ENCODE data around the gene RALGAPA2. TPM values are rescaled to one million over a fixed set of nuclear protein-coding genes. Genes with fewer than 3 reads are reported as not detected.

Gene RALGAPA2
- total RNA-seq, 1 donor from 2014 or later: 15.9 TPM

DNA sequence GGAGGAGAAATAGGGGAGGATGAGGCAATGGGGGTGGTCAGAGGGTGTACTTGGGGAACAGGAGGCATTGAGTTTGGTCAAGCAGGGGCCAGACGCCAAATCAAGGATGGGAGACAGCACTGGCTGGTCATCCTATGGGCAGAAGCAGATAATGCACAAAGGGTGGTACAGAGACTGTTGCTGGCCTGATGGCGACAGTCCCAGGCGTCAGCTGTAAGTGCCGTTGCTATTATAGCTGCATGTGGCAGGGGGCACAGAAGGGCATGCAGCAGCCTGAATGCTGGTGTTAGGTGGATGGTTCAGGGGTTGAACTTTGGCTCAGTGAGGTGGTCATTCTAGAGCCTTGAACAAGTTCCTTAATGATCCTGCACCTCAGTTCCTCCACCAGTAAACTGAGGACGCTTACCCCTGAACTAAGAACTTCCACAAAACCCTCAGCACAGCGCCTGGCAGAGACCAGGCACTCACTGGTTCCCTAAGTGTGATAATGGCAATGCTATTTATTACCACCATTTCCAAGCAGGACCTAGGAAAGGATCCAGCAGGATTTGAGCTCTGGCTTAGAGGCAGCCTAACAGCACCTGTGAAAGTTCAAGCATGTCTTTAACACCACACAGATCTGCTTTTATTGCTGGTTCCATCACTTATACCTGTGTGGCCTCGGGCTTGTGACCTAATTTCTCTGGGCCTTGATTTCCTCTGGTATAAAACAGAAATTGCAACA lies 181.9 kb downstream of the RALGAPA2 start:
- ATAC-seq: no peak

DNA sequence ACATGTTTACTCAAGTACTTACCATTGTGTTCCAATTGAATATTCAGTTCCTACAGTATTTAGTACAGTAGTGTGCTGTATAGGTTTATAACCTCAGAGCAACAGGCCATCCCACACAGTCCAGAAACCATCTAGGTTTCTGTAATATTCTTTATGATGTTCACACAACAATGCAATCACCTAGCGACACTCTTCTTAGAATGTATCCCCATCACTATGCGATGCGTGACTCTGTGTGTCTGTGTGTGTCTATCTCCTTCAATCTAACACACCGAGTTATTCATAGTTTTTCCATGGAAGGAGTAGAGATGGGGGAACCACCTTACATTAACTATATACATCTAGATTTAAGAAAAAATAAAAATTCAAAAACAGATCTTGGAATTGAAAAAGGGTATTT lies 182.8 kb downstream of the RALGAPA2 start:
- no peak for ATAC-seq

DNA sequence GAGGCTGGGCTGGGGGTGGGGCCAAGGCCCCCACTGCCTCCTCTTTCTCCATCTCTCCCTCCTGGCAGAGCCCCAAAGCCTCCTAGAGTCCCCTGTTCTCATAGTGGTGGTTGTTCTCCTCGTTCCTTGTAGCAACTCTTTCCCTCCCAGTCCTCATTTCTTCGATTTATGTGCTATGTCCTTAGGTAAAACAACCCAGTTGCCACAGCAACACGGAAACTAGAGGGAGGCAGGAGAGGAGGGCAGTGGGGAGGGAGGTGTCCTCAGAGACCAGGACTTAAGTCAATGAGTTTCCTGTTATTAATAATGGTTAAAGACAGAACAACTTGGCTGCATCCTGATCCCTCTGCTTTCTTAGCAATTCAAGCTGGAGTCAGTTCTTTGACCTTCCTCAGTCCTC lies 183.6 kb downstream of the RALGAPA2 start:
- ATAC-seq: no peak

DNA sequence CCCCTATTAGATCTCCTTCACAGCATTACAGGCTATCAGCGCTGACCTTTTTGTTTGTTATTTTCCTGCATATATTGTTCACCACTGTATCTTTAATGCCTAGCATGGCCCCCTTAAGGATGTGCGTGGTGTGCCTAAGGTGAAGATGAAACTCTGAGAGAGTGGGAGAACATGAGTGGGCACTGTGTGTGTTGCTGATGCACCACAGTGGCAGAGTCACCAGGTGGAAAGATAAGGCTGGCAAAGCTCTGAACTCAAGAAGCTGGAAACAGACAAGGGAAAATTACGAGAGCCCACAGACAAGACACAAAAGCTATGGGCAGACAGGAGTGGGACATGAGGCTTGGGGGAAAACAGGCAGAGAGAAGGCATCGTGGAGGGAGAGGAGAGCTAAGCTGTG lies 184.8 kb downstream of the RALGAPA2 start:
- ATAC-seq: no peak

DNA sequence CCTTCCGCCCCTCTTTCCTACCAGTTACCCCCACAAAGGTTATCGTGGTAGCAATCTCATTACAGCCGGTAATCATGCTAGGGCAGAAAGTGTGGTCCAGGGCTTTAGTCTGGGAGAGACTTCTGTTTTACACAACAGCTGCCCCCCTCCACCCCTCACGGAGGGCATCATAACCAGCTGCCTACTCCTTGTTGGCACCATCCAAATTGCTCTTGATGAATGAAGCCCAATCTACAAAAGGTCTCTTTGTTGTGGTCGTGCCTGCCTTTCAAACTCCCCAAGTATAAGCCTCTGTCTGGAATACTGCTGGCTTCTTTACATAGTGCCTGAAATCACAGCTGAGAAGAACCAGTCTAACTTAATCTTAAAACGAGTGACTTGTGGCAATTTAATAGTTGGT lies 186.7 kb downstream of the RALGAPA2 start:
- ATAC-seq: no peak

DNA sequence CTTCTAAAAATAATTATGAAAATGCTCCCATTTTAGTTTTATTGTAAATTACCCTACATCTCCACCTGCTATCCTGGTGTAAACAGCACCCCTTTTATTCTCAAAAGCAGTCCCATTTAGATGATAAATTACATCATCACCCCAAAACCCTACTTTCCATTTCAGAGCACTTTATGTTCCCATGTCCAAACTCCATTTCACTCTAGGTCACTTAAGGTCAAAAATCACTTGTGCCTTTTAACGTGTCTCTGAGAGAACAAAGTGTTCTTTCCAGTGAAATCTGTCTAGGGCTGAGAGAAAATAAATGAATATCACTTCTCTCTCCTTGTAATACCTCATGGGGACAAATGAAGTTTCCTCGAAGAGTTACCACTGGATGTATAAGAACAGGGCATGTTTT lies 187.2 kb downstream of the RALGAPA2 start:
- ATAC-seq: no peak

DNA sequence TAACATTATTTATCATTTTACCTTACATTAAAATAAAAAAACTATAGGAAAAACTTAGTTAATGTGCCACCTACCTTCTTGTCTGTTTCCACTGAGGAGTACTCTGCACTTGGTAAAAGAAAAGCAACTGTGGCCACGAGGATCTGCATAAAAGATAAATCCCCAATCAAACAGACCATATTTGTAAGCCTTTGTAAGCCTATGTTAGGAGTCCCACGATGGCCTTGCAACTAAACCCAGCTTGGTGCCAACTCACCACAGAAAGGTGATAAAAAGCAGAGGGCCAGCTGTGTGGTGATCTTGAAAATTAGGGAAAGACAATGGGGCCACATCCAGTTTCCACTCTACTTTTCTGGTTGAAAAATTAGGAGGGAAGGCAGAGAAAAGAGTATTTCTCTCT lies 187.7 kb downstream of the RALGAPA2 start:
- ATAC-seq: no peak

DNA sequence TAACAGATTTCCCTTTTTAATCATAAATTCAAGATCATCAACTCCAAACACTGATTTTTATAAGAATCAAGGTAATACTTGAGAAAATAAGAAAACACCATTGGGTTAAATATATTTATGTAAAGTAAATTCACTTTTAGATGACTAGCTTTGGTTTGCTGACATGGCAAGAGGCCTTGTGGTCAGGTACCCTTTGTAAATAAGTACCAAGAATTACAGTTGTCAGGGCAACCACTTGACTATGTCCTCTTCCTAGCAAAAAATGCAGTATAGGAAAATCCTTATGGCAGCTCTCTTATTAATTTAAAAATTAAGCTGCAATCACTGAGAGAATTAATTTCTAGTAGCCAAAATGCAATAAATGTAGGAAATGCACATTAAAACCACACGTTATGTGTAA lies 190.7 kb downstream of the RALGAPA2 start:
- ATAC-seq: no peak

DNA sequence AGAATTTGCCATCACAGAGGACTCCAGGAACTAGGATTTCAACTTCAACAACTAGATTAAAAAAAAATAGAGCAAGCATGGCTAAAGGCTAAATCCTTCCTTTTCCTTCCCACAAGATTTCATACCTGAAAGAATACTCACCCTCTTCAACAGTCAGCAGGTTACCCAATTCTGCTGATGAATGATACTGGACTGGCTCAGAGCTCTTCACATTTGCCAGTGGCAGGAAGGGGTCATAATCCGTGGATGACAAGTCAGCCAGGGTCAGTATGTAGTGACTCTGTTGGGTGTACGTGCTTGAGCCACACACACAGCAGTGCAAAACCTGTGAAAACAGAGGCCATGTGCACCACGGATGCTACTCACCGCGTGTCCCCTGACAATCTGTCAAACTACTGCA lies 191.7 kb downstream of the RALGAPA2 start:
- ATAC-seq: peak; percentile 92

DNA sequence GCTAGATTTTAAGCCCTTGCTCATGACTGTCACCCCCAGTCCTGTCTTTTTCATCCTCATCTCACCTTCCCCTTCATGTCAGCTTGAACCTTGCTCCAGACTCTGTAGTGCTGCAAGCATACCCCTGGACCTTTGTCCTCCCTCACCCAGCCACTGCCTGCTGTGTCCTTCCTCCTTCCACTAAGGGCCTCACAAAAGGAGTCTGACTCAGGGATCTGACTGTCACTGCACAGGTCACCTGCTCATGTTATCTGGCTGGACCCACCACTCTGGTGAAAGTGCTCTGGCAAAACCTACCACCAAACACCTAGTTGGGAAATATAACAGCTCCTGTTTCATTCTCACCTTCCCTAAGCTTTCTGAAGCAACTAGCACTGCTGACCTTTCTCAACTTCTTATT lies 193.2 kb downstream of the RALGAPA2 start:
- ATAC-seq: peak; percentile 7

DNA sequence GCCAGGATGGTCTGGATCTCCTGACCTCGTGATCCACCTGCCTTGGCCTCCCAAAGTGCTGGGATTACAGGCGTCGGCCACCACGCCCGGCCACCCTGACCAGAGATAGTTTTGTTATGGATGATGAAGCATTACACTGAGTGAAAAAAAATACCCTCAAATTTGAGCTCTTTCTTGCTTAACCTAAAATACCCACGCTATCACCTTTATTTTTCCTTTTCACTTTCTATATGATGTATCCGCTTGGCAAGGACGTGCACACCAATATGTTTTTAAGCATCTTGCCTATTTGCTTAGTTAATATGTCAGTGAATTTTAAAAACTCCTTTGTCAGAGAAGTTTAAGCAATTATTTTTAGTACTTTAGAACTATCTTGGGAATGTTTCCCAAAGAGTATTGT lies 194.2 kb downstream of the RALGAPA2 start:
- no peak for ATAC-seq

DNA sequence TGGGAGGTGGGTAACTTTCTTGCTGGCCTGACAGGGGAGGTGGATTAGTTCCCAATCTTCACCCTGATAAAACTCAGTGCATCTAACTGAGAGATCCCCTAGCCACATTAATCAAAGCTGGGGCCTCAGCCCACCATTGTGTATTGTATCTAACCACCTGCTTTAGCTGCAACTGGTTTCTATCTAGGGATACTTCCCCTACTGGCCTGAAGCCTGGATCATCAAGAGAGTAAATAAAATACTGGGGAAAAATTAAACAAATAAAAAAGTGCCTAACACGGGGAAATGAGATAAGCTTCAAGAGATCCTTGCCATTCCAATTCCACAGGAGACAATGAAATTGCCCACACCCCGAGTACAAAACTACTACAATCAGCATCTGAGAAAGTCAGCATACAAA lies 195.1 kb downstream of the RALGAPA2 start:
- ATAC-seq: no peak

DNA sequence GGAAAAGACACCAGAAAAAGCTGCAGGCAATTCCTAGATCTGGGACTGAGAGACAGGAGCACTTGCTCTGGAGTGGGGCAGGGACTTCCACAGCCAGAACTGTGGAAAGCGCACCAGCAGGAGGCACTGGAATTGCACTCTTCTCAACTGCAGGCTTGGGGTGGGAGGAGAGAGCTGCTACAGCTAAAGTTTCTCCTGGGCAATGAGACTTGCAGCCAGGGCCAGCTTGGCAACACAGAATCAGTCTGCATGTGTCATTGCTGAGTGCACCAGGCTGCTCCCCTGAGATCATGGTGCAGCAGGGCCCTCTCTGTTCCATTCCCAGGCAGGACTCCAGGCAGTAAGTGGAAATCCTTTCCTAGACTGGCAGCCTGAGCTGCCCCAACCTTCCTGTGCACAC lies 198.7 kb downstream of the RALGAPA2 start:
- no peak for ATAC-seq

DNA sequence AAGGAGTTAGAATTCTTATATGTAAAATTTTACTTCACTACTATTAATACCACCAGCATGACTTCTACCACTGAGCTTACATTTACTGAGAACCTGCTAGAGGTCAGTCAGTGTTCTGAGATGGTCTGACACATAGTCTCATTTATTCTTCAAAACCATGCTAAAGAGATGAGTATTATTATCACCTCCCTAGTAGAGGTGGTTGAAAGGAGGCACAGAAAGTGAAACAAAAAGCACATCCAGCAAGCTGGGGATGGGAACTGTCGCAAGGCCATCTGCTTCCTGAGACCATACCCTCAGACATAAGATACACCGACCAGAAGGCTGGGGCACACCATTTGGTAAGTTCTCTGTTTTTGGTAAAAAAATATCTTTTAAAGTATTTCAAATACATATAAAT lies 206.9 kb downstream of the RALGAPA2 start:
- ATAC-seq: no peak

DNA sequence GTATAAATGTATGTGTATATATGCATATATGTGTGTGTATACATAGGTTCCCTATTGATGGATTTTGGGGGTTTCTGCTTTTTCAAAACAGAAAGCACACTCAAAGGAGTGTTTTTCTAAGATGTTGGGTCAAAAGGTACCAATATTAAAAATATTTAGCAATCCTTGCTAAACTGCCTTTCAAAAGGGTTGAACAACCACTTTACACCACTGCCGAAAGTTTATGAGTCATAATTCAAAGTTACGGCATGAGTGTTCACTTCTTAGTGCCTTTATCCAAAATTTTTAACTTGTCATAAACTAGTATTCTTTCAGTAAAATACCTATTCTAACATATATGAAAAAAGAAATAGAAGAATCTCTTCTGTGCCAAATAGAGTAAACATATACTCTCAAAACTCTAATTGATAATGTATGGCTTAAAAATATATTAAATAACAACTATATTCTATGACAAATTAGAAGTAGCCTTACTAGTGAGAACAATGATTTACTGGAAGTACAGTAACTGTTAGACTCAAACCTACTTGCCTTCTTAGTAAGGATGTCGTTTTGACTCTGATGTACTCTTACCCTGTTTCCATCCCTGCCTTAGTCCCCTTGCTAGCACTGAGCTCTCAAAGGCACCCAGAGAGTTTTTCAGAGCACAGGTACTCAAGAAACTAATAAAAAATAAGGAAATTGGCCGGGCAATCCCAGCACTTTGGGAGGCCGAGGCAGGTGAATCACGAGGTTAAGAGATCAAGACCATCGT lies 208.5 kb downstream of the RALGAPA2 start:
- no peak for ATAC-seq

DNA sequence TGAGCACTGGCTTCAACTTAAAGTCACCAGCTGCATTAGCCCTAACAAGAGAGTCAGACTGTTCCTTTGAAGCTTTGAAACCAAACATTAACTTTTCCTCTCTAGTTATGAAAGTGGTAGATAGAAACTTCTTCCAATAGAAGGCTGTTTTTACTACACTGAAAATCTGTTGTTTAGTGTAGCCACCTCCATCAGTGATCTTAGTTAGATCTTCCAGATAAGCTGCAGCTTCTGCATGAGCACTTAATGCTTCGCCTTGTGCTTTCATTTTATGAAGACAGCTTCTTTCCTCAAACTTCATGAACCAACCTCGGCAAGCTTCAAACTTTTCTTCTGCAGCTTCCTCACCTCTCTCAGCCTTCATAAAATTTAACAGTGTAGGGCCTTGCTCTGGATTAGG lies 211.3 kb downstream of the RALGAPA2 start:
- ATAC-seq: no peak

DNA sequence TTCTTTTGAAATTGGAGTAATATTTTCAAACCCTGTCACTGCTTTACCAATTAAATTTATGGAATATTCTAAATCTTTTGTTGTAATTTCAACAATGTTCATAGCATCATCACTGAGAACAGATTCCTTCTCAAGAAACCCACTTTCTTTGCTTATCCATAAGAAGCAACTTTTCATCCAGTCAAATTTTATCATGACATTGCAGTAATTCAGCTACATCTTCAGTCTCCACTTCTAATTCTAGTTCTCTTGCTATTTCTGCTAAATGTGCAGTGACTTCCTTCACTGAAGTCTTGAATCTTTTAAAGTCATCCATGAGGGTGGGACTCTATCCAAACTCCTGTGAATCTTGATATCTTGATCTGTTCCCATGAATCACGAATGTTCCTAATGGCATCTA lies 212.1 kb downstream of the RALGAPA2 start:
- no peak for ATAC-seq

DNA sequence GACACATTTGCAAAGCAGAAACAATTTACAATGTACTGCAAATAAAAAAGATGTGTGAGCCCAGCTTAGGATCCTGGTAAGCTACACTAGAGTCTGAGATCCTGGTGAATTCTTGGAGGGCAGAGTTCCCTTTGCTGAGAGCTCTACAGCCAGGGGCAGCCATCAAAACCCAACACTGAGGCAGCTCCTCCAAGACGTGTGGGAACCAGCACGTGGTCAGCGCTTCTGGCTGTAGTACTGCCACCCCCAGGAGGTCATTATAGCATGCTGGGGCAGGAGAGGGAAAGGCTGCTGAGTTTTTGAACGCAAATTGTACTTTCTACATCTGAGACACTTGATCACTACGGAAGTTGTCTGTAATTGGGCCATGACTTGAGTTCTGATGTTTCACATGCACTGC lies 213.0 kb downstream of the RALGAPA2 start:
- no peak for ATAC-seq

DNA sequence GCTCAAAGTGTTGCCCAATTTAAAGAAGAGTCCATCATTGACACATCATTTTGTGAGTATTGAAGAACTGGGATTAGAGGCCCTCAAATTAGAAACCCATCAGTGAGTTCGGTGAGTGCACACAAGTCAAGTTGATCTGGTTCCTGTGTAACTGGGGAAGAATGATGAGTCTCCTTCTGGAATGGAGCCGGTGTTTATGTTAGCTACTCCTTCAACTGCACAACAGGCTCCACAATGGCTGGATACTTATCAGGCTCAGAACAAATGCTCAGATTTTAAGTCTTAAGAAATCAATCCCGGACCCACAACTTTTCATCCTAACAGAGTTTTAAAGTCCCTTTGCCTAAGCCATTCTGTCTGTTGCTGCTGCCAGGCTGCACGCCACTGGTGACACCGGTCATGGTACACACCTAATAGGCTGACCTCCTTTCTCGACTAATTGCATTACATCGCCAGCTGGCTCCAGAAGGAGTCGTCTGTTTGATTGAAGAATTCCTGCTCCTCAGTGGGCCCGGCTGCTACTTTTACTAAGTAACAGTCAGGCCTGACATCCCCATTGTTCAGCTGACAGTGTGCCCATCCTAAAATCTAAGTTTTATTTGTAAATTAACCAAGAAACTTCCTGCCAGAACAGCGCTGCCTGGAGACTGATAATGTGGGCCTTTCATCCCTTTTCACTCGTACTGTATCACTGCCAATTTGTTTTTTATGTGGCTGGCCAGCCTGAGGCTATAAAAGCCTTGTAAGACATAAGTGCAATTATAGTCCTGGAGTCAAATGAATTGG lies 214.2 kb downstream of the RALGAPA2 start:
- no peak for ATAC-seq

DNA sequence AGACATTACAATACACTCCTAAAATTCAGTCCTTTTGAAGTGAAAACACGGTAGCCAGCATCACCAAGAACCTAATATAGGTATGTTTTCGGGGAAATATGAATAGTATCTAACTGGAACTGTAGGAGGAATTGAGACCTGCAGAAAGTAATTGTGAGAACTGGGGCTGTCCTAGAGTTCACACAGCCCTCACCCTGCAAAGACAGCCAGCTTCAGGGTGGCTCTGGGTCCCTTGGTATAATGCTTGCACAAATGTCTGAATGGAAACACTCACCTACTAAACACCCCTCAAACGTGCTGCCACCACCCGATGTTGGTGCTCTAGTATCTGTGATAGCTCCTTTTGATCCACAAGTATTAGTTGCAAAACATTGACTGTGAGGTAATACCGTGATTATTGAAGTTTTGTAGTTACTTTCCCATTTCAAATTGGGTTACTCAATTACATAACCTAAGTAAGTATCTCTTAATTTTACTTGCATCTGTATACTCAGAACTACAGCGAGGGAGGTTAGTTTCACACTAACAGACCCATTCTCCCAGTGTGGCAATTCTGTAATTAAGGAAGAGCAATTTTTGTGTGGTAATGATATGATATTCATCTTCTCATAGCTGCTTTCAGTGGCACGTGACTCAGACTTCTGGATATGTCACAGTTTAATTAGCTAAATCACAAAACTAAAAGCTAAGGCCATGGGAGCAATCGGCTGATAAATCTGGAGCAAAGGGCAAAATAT lies 215.0 kb downstream of the RALGAPA2 start:
- no peak for ATAC-seq

DNA sequence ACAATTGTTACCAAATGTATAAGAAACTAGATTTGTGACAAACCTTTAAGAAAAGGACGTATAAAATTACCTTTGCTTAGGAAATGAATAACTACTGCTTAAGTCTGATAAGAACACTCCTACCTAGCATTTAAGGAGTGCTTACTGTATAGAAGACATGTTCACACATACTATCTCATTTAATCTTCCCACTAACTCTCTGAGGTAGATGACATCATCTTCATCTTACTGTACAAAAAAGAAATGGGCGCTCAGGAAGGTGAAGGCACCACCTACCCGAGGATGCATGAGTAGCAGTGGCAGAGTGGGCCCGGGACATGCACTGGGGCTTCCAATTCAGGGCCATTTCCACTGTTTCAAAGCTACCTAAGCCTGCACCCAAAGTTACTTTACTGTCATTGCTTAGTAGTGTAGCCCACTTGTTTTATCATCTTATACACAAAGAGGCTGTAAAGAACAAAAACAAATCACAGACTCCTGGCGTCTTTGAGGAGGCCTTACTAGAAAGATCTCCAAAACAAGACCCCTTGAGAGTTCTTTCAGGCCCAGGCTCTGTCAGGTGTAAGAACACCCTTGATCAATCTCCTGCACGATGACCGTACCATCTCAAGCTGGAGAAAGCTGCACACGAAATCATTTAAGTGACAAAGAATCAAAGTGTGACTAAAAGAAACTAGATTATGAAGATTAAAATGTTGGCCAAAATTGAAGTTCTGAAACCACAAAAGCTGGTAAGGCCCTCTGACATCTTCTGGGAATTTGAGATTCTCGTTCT lies 216.5 kb downstream of the RALGAPA2 start:
- ATAC-seq: no peak

DNA sequence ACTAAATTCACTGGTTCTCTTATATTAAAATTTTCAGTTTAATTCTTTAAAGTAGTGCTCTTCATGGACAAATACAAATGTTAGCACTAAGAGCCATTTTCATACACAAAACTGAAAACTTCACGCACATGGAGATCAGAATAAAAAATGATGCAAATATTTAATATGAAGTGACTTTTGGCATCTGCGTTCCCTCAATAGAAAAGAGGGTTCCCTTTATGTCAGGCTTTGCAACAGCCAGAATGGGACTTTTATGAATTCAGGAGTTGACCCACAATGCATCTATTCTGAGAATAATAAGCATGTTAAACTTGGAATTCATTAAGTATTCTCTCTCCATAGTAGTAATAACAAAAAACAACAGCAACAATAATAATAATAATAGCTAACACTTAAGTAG lies 218.7 kb downstream of the RALGAPA2 start:
- no peak for ATAC-seq
